PC-9 (cell line): Measurements from ENCODE around the gene ZMYND10. TPM values are rescaled to one million over a fixed set of nuclear protein-coding genes. Genes with fewer than 3 reads are reported as not detected.

ENCODE experiments used
- BruUV-seq: library from RNA; stranded (reverse); fragments of 400-500 nt; replicated peaks from 2 replicates; lab custom pipeline; 2021; lab: Mats Ljungman, UMichigan
- CTCF ChIA-PET: fragments of 300-600 bp; sonication (Branson Sonifier 250); formaldehyde crosslinking; loops from one replicate; lab custom pipeline; 2022; ENCODE audit warnings: antibody characterized with exemption; lab: Charles Lee
- POLR2A ChIA-PET: fragments of 300-600 bp; sonication (Branson Sonifier 250); formaldehyde crosslinking; loops from one replicate; lab custom pipeline; 2022; ENCODE audit warnings: antibody characterized with exemption; ENCODE audit not compliant: unreplicated experiment; lab: Charles Lee
- DNase-seq, 2 experiments: peaks; one replicate each; pipeline versions ENCODE4 v3.0.0 to v3.0.0-alpha.2; 2015 to 2022; ENCODE audit warnings: mixed read lengths in 1 of 2
- H2AFZ ChIP-seq: fragments of 200-600 bp; sonication (generic); 2 replicates; pipeline ENCODE4 v1.8.1; 2017; ENCODE audit warnings: antibody characterized with exemption
- H3F3A ChIP-seq: fragments of 200-600 bp; sonication (generic); 2 replicates; pipeline ENCODE4 v1.8.1; 2017; ENCODE audit warnings: antibody characterized with exemption, mild to moderate bottlenecking, low read depth; ENCODE audit not compliant: insufficient read depth
- H3K27ac ChIP-seq: fragments of 200-600 bp; sonication (generic); 2 replicates; pipeline ENCODE4 v1.6.1; 2016; ENCODE audit warnings: mixed run types
- H3K27me3 ChIP-seq: fragments of 200-600 bp; sonication (generic); 2 replicates; pipeline ENCODE4 v1.6.1; 2016; ENCODE audit warnings: low read depth, mixed run types; ENCODE audit not compliant: insufficient read depth
- H3K36me3 ChIP-seq: fragments of 200-600 bp; sonication (generic); 2 replicates; pipeline ENCODE4 v1.6.1; 2016; ENCODE audit warnings: low read depth, mixed run types
- H3K4me1 ChIP-seq: fragments of 200-600 bp; sonication (generic); replicated peaks from 2 replicates; pipeline ENCODE4 v1.6.1; 2016; ENCODE audit warnings: mixed run types; ENCODE audit not compliant: insufficient read depth
- H3K4me2 ChIP-seq: fragments of 200-600 bp; sonication (generic); 2 replicates; pipeline ENCODE4 v1.6.1; 2017; ENCODE audit warnings: mixed run types
- H3K4me3 ChIP-seq: fragments of 200-600 bp; sonication (generic); 2 replicates; pipeline ENCODE4 v1.6.1; 2016; ENCODE audit warnings: mixed run types
- H3K79me2 ChIP-seq: fragments of 200-600 bp; sonication (generic); 2 replicates; pipeline ENCODE4 v1.6.1; 2017; ENCODE audit warnings: low read depth, mixed run types
- H3K9me2 ChIP-seq: fragments of 200-600 bp; sonication (generic); 2 replicates; pipeline ENCODE4 v1.8.1; 2017; ENCODE audit warnings: mild to moderate bottlenecking; ENCODE audit not compliant: insufficient read depth
- H3K9me3 ChIP-seq: fragments of 200-600 bp; sonication (generic); 2 replicates; pipeline ENCODE4 v1.8.1; 2016; ENCODE audit warnings: low read depth; ENCODE audit not compliant: insufficient read depth
- H4K20me1 ChIP-seq: fragments of 200-600 bp; sonication (generic); 2 replicates; pipeline ENCODE4 v1.8.1; 2017; ENCODE audit not compliant: insufficient read depth
- CTCF ChIP-seq: fragments of 200-600 bp; sonication (generic); conservative IDR thresholded peaks from 2 replicates; pipeline ENCODE4 v1.6.1; 2017; ENCODE audit warnings: mixed run types, antibody characterized with exemption, mild to moderate bottlenecking, moderate library complexity
- EZH2 ChIP-seq: fragments of 200-600 bp; sonication (generic); IDR thresholded peaks from 2 replicates; pipeline ENCODE4 v1.8.0; 2017; ENCODE audit warnings: antibody characterized with exemption, low read depth
- intact Hi-C: fragments of 100-400 bp; cut with micrococcal nuclease; formaldehyde crosslinking; loops from one replicate; pipeline ENCODE4 v1.10.0; 2022; ENCODE audit not compliant: unreplicated experiment
- total RNA-seq: library from RNA; stranded (reverse); gene quantifications from 2 replicates; pipeline ENCODE4 v1.2.3, GENCODE V29; 2021

ZMYND10 gene
- total RNA-seq, 1 experiment from 2014 or later = 4.4 TPM

DNA sequence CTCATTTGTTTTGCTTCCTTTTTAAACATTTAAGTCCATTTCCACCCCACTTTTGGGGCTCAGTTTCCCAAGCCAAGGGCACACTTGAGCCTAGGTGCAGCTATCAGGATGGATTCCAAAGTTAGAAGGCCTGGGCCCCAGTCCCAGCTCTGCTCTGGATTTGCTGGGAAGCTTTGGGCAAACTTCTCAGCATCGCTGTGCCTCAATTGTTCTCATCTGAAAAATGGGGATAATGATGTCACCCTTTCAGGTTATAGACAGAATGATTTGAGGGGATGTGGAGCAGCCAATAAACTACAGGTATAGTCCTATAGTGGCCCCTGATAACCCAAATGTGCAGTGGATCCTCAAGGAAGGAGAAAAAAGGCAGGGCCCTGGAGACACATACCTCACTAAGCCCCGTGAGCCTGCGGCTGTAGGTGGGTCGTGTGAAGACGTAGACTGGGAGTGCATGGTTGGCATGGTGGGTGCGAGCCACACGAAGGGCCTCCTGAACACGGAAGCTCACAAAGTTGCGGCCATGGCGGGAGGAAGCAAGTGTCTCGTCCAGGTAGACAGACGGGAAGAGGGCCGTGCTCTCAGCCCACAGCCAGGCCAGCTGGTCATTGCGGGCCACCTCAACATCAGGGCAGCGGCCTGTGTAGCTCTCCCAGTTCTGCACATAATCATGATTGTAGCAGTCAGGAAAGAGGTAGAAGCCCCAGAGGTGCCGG is 26.2 kb downstream of the ZMYND10 start:
- Histone ChIP-seq H3K4me2 (peak overlapping the region; percentile 91), H4K20me1 (peaks cover 7% of the 10 kb centered on the region; the same call in 1 of the 2 replicates), H3K27me3 (no peaks in the 10 kb centered on the region), H3F3A (peaks cover 38% of the 10 kb centered on the region), H3K4me3 (no peak overlapping the region), H3K79me2 (peaks cover 32% of the 10 kb centered on the region), H3K27ac (no peak overlapping the region), H3K36me3 (peaks cover 7% of the 10 kb centered on the region; the same call in 1 of the 2 replicates), H3K9me3 (no peaks in the 10 kb centered on the region), H3K4me1 (peaks cover 53% of the 10 kb centered on the region), H2AFZ (no peak overlapping the region), H3K9me2 (no peaks in the 10 kb centered on the region)
- no peak for DNase-seq
- TF ChIP-seq EZH2 (no peak), CTCF (no peak)
- ChIA-PET POLR2A (no interaction called here), CTCF (no interaction called here)
- BruUV-seq = no TSS peak
- intact Hi-C loops = no loop called here

GRCh38 chr3:50318615-50319014 is 26.9 kb downstream of the ZMYND10 start:
- H3K79me2 ChIP-seq = peaks cover 32% of the 10 kb centered on the region
- peak overlapping the region; percentile 91 for H3K4me2 ChIP-seq
- H2AFZ ChIP-seq = no peak overlapping the region
- H3K27ac ChIP-seq = no peak overlapping the region
- no peak for DNase-seq
- intact Hi-C loops = no loop called here
- no peaks in the 10 kb centered on the region for H3K9me3 ChIP-seq
- peaks cover 7% of the 10 kb centered on the region; the same call in 1 of the 2 replicates for H4K20me1 ChIP-seq
- H3K9me2 ChIP-seq = no peaks in the 10 kb centered on the region
- TF ChIP-seq EZH2 (no peak), CTCF (no peak)
- H3K36me3 ChIP-seq = peaks cover 7% of the 10 kb centered on the region; the same call in 1 of the 2 replicates
- ChIA-PET CTCF (no interaction called here), POLR2A (no interaction called here)
- H3K27me3 ChIP-seq = no peaks in the 10 kb centered on the region
- H3K4me3 ChIP-seq = no peak overlapping the region
- peaks cover 38% of the 10 kb centered on the region for H3F3A ChIP-seq
- peaks cover 53% of the 10 kb centered on the region for H3K4me1 ChIP-seq
- BruUV-seq = no TSS peak

GRCh38 chr3:50318163-50318562 is 27.4 kb downstream of the ZMYND10 start:
- H3K9me3 ChIP-seq = no peaks in the 10 kb centered on the region
- peak overlapping the region; percentile 91 for H3K4me2 ChIP-seq
- no TSS peak for BruUV-seq
- H4K20me1 ChIP-seq = peaks cover 7% of the 10 kb centered on the region; the same call in 1 of the 2 replicates
- intact Hi-C loops = no loop called here
- H3K36me3 ChIP-seq = peaks cover 7% of the 10 kb centered on the region; the same call in 1 of the 2 replicates
- peak overlapping the region; percentile 85 for H3K27ac ChIP-seq
- no peak for DNase-seq
- H3K4me3 ChIP-seq = no peak overlapping the region
- TF ChIP-seq EZH2 (no peak), CTCF (no peak)
- POLR2A ChIA-PET = interaction anchor here (1.6 kb wide), 1 partner anchor 19 kb away, joined by 36 read pairs; the partner anchor contains the start of genes HYAL3 and NAA80
- peaks cover 32% of the 10 kb centered on the region for H3K79me2 ChIP-seq
- H2AFZ ChIP-seq = no peak overlapping the region
- CTCF ChIA-PET = no interaction called here
- H3K4me1 ChIP-seq = peaks cover 53% of the 10 kb centered on the region
- H3K27me3 ChIP-seq = no peaks in the 10 kb centered on the region
- H3K9me2 ChIP-seq = no peaks in the 10 kb centered on the region
- H3F3A ChIP-seq = peaks cover 41% of the 10 kb centered on the region
